Peyer's patch (tissue), 4 donors: Measurements from ENCODE around the gene NFASC.

Experiments used
- POLR2A ChIP-seq, 2 donors: fragments of 450-650 bp; IDR thresholded peaks; one replicate each; pipeline ENCODE4 v1.5.1; 2017; ENCODE audit warnings: antibody characterized with exemption in 2 of 2, mild to moderate bottlenecking in 2 of 2, moderate library complexity in 2 of 2
- TF ChIP-seq, protein P1 (sequence below), 6 experiments: fragments of 450-650 bp in 4 of 6; fragments of 200-600 bp in 2 of 6; sonication (generic) in 1 of 6; IDR thresholded peaks; one replicate each; pipeline ENCODE4 v1.5.1; 2017 to 2019; ENCODE audit warnings: antibody characterized with exemption in 6 of 6, mild to moderate bottlenecking in 3 of 6, moderate library complexity in 1 of 6

DNA sequence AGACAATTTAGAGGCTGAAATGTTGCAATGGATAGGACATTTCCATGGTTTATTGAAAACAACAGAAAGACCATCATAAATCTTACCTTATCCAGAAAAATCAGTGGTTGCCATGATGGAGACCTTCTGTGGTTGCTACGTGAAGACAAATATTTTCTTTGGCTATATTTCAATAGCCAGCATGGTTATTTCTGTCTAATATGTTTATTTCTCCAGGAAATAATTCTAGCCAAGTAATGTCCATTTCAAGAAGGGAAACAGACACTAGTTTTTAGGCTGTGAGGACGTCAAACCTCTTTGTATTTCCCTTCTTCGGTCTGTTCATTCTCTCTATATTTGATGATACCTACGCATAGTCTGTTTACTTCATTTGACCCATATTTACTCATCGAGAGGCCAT is 49.2 kb upstream of the NFASC start:
- TF ChIP-seq, protein P1, sequence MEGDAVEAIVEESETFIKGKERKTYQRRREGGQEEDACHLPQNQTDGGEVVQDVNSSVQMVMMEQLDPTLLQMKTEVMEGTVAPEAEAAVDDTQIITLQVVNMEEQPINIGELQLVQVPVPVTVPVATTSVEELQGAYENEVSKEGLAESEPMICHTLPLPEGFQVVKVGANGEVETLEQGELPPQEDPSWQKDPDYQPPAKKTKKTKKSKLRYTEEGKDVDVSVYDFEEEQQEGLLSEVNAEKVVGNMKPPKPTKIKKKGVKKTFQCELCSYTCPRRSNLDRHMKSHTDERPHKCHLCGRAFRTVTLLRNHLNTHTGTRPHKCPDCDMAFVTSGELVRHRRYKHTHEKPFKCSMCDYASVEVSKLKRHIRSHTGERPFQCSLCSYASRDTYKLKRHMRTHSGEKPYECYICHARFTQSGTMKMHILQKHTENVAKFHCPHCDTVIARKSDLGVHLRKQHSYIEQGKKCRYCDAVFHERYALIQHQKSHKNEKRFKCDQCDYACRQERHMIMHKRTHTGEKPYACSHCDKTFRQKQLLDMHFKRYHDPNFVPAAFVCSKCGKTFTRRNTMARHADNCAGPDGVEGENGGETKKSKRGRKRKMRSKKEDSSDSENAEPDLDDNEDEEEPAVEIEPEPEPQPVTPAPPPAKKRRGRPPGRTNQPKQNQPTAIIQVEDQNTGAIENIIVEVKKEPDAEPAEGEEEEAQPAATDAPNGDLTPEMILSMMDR (IDR thresholded peaks at IDR 0.05): no peak
- no peak for TF ChIP-seq POLR2A (IDR thresholded peaks at IDR 0.05)
